Smooth muscle cell of the coronary artery (primary cell): ENCODE data around the gene SDHC. TPM values are rescaled to one million over a fixed set of nuclear protein-coding genes. Genes with fewer than 3 reads are reported as not detected.

ENCODE experiments used
- total RNA-seq: library from RNA; depleted of rRNA; stranded (reverse); fragments of >200 nt; gene quantifications from 2 replicates; pipeline ENCODE4 v1.2.3, GENCODE V29; 2014; ENCODE audit warnings: low replicate concordance

SDHC gene, protein sequence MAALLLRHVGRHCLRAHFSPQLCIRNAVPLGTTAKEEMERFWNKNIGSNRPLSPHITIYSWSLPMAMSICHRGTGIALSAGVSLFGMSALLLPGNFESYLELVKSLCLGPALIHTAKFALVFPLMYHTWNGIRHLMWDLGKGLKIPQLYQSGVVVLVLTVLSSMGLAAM
- total RNA-seq = 11.1 and 32.2 TPM in 2 replicates

DNA sequence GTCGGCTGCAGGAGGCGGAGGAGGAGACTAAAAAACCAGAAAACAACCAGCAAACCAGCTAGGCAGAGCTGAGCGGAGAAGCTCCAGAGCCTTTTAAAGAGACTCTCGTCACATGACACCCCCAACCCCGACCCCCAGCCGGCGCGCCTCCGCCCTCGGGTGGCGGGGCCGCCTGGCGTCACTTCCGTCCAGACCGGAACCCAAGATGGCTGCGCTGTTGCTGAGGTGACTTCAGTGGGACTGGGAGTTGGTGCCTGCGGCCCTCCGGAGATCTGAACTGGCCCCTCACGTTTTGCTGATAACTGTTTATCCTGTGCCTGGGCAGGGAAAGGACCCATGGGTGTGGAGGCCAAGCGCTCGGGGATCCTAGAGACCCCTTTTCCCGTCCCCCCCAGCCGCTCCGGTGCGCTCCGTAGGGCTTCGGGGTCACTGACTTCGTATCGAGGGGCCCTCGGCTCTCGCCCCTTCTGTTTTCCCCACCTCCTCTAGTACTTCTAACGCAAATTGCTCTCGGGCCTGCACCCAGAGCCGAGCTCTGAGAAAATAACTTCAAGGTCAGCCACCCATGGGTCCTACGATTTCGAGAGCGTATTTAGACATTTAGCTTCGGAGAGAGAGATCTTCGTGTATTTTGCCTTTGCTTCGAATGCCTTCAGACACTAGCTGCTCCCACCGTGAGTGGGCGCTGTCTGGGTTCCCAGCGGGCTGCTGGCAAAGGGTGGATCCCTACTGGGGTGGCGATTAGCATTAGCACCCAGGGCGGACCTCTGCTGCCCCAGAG lies at the start of gene SDHC:
TSS of gene SDHC (plus strand) at position 181 of the 781 bp plus-strand sequence. CDS start at position 206, 25 bp downstream.

DNA sequence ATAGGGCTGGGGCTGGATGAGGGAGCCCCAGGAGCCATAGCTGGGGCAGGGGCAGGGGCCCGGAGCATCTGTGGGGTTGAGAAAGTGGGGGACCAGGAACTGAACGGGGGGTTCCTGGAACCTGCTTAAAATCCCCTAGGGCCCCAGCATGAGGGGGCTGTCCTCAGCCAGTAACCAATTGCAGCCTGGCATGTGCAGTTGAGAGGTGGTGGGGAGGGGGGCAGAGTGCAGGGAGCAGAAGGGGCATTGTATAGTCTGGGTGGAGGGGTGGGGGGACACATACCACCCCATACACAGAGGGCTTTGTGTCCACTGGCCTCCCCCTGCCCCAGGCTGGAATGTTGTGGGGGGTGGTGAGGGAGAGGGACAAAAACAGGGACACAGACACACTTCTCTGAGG lies 4.3 kb upstream of the SDHC start, which contains the start of gene MPZ:
TSS of gene MPZ (minus strand) at position 101 of the 400 bp plus-strand sequence. CDS start at position 38, 63 bp downstream.

DNA sequence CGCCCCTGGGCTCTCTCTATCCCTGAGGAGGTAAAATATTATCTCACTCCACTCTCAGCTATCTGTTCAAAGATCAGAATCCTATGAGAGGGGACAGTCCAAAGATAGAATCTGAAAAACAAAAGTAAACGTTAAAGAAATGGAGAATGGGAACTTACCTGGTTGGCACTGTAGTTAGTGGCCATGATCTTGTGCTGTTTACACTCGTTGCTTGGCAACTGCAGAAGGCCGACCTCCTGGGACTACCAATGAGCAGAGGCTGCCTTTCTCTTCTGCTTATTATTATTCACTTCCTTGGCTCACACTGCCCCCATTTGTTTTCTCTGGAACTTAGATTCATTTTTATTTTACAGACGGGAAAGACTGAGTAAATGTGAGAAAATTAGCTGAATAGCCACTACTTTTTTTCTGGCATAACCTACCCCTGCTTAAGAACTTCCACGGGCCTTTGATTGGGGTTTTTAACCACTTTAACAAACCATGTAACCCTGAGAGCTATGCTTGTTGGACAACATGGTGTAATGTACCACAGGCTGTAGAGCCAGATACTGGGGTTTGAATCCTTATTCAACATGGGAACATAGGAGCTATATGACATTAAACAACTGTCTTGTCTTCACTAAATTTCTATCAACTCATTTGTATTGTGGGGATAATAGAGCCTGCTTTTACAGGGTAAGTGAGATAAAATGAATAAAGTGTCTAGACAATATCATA lies 53.7 kb downstream of the SDHC start, which contains the start of gene CFAP126:
TSS of gene CFAP126 (minus strand) at position 193 of the 717 bp plus-strand sequence. CDS start at position 185, 8 bp downstream.

Other genes with a start within 250 kb of the SDHC start
- gene ARHGAP30, start 244.5 kb upstream of the SDHC start, total RNA-seq = under 0.01 TPM in 1 of 2 replicates, not detected in the other
- gene NECTIN4, start 224.8 kb upstream of the SDHC start, total RNA-seq = 0.35 and 2.3 TPM in 2 replicates
- gene KLHDC9, start 216.0 kb upstream of the SDHC start, total RNA-seq = 0.23 and 1.5 TPM in 2 replicates
- gene PFDN2, start 196.3 kb upstream of the SDHC start, total RNA-seq = 71.7 and 95.0 TPM in 2 replicates
- 14.2 and 15.7 TPM in 2 replicates for gene NIT1, start 196.3 kb upstream of the SDHC start, total RNA-seq
- 25.9 and 37.3 TPM in 2 replicates for gene DEDD, start 181.7 kb upstream of the SDHC start, total RNA-seq
- gene UFC1, start 160.4 kb upstream of the SDHC start, total RNA-seq = 127 and 180 TPM in 2 replicates
- gene USP21, start 154.9 kb upstream of the SDHC start, total RNA-seq = 4.2 and 4.7 TPM in 2 replicates
- 8.9 and 11.0 TPM in 2 replicates for gene PPOX, start 148.0 kb upstream of the SDHC start, total RNA-seq
- 9.4 and 18.3 TPM in 2 replicates for gene B4GALT3, start 136.9 kb upstream of the SDHC start, total RNA-seq
- gene ADAMTS4, start 115.3 kb upstream of the SDHC start, total RNA-seq = 2.1 and 4.9 TPM in 2 replicates
- 127 and 177 TPM in 2 replicates for gene NDUFS2, start 112.0 kb upstream of the SDHC start, total RNA-seq
- 0.23 TPM in 1 of 2 replicates, not detected in the other for gene FCER1G, start 99.1 kb upstream of the SDHC start, total RNA-seq
- not detected in 2 replicates for gene APOA2, start 90.8 kb upstream of the SDHC start, total RNA-seq
- gene TOMM40L, start 88.3 kb upstream of the SDHC start, total RNA-seq = 8.7 and 11.7 TPM in 2 replicates
- gene NR1I3, start 76.2 kb upstream of the SDHC start, total RNA-seq = not detected in 2 replicates
- not detected in 2 replicates for gene PCP4L1, start 55.6 kb upstream of the SDHC start, total RNA-seq
- gene MPZ, start 4.4 kb upstream of the SDHC start, total RNA-seq = 0.53 and 1.1 TPM in 2 replicates
- gene CFAP126, start 53.5 kb downstream of the SDHC start, total RNA-seq = not detected in 2 replicates
- gene FCGR2A, start 191.1 kb downstream of the SDHC start, total RNA-seq = not detected in 2 replicates
- 0.75 and 0.94 TPM in 2 replicates for gene HSPA6, start 210.2 kb downstream of the SDHC start, total RNA-seq
- gene FCGR3A, start 235.4 kb downstream of the SDHC start, total RNA-seq = not detected in 2 replicates